Embryonic facial prominence (tissue), 1 donor: ENCODE results near the gene IRF2BPL.

ENCODE experiments used
- DNase-seq: peaks from one replicate; pipeline ENCODE4 v3.0.0-alpha.2; 2016; ENCODE audit errors: extremely low spot score

IRF2BPL gene

GRCh38 chr14:76986231-76986565 is 42.3 kb downstream of the IRF2BPL start:
- no peak for DNase-seq

DNA sequence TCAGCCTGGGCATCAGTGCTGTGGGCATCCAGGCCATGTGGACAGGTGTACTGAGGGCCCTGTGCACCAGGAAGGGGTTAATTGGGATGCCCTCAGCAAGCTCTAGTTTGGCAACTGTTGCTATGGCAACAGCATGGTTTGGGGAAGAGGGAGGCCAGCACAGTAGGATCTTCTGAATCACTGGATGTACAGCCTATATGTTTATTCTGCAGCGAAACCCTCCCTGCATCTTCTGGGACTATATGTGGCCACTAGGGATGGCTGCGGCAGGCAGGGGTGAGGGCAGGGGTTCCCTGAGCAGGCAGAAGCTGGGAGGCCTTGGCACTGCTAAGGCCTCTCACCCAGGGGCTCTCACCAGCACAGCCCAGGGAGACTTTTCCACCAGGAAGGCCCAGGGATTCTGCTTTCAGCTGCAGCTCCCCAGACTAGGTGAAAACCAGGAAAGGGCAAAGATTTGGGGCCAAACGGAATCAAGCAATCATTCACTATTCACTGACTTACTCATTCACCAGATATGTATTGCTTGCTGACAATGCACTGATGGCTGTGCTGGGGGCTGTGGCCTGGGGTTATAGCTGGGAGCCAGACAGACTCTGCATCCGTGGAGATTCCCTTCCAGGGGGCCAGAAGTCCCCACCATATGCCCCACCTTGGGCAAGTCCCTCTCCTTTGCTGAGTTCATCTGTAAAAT is 42.8 kb downstream of the IRF2BPL start:
- no peak for DNase-seq

DNA sequence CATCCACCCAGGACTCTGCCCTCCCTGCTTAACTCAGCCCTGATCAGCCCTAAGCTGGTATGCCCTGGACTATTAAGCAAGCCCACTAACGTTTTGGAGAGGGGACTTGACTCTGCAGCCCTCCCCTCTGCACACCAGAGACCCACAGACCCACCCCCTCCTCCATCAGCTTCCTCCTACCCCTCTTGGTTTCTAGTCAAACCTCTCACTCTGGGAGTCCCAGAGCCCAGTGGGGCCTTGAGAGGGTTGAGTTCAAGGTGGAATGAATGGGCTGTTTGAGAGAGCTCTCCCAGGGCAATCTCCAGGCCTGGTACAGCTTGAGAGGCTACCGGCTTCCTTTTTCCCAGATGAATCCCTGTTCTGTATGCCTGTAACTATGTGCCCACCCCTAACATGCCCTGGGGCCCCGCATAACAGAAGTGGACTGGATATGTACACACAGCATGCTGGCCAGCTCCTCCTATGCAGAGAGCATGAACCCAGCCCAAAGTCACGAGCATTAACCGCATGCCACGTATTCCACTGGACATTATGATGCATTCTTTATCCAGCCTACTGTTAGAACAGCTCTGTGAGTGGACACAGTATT is 43.6 kb downstream of the IRF2BPL start:
- no peak for DNase-seq

DNA sequence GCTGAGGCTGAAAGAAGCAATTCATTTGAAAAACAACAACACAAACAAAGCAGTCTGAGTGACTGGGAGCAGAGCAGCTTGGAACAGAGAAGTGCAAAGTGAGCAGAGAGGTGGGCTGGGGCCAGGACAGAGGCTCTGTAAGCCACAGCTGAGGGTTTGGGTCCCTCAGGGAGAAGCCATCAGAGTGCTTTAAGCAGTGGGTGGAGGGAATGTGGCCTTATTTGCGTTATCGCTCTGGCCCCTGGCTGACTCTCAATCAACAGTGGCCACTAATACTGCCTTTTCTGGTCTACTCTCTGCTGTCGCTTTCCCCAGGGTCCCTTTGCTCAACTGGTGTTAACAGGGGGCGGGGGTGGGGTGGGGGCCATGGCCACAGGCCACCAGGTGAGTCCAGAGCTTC is 44.2 kb downstream of the IRF2BPL start:
- DNase-seq, result no peak

DNA sequence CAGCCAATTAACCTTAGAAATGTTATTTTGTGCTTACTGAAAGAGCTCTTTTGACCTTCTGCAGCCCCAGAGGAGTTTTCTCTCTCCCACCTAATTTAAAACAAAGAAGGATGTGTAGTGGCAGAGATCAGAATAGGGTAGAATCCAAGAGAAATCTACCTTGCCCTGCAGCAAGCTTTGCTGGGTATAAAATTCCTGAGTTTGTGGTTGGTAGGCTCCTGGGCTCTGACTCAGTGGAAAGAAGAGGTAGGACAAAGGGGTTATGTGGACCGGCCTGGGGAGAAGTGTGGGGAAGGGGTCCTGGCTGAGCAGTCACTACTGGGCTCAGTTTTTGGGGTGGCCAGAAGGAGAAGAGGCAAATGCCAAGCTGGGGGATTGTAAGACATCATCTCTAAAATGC is 46.8 kb downstream of the IRF2BPL start:
- no peak for DNase-seq

DNA sequence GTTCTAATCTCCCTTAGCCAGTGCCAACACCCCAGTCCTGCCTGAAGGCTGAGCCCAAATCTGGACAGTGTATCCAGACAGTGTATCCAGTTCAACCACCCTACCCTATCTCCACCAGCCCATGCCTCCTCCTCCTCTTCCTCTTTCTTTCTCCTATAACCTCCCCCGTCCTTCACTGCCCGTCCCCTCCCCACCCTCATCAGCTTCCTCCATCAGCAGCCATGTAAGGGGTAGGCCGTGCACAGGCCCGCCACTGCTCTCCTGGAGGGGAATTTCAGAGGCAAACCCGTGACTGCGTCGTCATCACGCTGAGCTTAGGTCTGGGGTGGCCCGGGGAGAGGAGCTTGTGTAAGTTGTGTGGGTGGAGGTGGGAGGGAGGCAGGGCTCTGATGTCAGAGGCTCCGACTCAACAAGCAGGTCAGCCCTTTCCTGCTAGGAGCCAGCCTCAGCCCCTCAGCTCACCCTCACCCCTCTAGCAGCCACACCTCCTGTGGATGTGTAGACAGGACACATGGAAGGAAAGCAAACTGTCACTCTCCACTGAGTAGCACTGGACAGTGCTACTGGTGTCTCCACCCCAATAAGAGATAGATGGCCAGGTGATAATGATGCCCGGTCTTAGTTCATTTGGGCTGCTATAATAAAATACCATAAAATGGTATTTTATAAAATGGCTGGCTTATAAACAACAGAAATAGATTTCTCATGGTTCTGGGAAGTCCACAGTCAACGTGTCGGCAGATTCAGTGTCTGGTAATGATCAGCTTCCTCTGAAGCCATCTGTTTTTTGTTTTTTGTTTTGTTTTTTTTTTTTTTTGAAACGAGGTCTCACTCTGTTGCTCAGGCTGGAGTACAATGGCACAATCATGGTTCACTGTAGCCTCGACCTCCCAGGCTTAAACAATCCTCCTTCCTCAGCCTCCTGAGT is 50.5 kb downstream of the IRF2BPL start:
- DNase-seq, result no peak

GRCh38 chr14:76976240-76977005 is 52.1 kb downstream of the IRF2BPL start:
- no peak for DNase-seq

DNA sequence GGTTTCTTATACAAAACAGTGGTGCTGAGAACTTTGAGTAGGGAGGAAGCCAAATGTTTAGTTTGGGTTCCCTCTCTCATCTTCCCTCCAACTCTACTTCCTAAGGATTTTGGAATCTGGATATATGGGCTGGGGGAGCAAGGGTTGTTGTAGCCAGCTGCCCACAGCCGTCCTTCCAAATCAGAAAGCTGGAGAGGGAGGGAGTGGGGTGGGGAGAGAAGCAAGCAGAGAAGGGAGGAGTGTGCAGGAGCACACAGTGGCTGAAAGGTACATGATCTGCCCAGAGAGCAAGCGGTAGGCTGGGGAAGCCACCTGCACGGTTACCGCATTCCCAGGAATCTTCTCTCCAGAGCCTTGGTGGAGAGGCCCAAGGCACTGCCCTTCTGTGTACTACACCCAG is 52.7 kb downstream of the IRF2BPL start:
- DNase-seq, result no peak

GRCh38 chr14:76975051-76975450 is 53.5 kb downstream of the IRF2BPL start:
- no peak for DNase-seq
